SH-SY5Y (cell line): Measurements from ENCODE around the gene DIPK1C.

ENCODE experiments used
- GATA2 ChIP-seq: IDR thresholded peaks from 2 replicates; pipeline ENCODE4 v1.6.1; 2011; ENCODE audit warnings: mild to moderate bottlenecking, low read depth, low read length
- GATA3 ChIP-seq: IDR thresholded peaks from 2 replicates; pipeline ENCODE4 v1.6.1; 2011; ENCODE audit warnings: low read depth, mild to moderate bottlenecking, low read length, moderate library complexity

Gene DIPK1C

GRCh38 chr18:74468547-74469061, 11.5 kb upstream of the DIPK1C start:
- no peak for TF ChIP-seq GATA3
- no peak for TF ChIP-seq GATA2

- no peak for TF ChIP-seq GATA3
- TF ChIP-seq GATA2, result no peak
These were observed 8.7 kb upstream of the DIPK1C start for GRCh38 chr18:74465775-74466174.

GRCh38 chr18:74463983-74464382, 6.9 kb upstream of the DIPK1C start:
- TF ChIP-seq GATA2 (no peak), GATA3 (no peak)

- TF ChIP-seq GATA2 (no peak), GATA3 (no peak)
These were observed 6.1 kb upstream of the DIPK1C start for GRCh38 chr18:74463254-74463653.

GRCh38 chr18:74460825-74461224, 3.7 kb upstream of the DIPK1C start:
- TF ChIP-seq GATA2 (no peak), GATA3 (no peak)

GRCh38 chr18:74459889-74460288, 2.8 kb upstream of the DIPK1C start:
- no peak for TF ChIP-seq GATA2

- TF ChIP-seq GATA2 (no peak), GATA3 (no peak)
These were observed 765 bp upstream of the DIPK1C start for GRCh38 chr18:74457725-74458421.

- TF ChIP-seq GATA2, result no peak
- no peak for TF ChIP-seq GATA3
These were observed 612 bp downstream of the DIPK1C start for GRCh38 chr18:74456349-74457042.

GRCh38 chr18:74456017-74456348, 1.1 kb downstream of the DIPK1C start:
- TF ChIP-seq GATA2 (no peak), GATA3 (no peak)

GRCh38 chr18:74455386-74455785, 1.7 kb downstream of the DIPK1C start:
- TF ChIP-seq GATA3 (no peak), GATA2 (no peak)

GRCh38 chr18:74454279-74454751, 2.8 kb downstream of the DIPK1C start:
- TF ChIP-seq GATA2, result no peak
- TF ChIP-seq GATA3, result no peak

- TF ChIP-seq GATA3 (no peak), GATA2 (no peak)
These were observed 3.4 kb downstream of the DIPK1C start for GRCh38 chr18:74453642-74454198.

GRCh38 chr18:74453016-74453566, 4.0 kb downstream of the DIPK1C start:
- TF ChIP-seq GATA2 (no peak), GATA3 (no peak)

GRCh38 chr18:74451148-74451547, 6.0 kb downstream of the DIPK1C start:
- TF ChIP-seq GATA2, result no peak
- no peak for TF ChIP-seq GATA3
